Activated gamma-delta T cell treated with anti-CD3 and anti-CD28 coated beads, Interleukin-2, amount 50 U/mL, for 16 hours (primary cell): ENCODE results near the gene UNC50.

ENCODE experiments used
- DNase-seq: peaks from one replicate; pipeline ENCODE4 v3.0.0-alpha.2; 2020; ENCODE audit warnings: low read depth

The UNC50 gene

DNA sequence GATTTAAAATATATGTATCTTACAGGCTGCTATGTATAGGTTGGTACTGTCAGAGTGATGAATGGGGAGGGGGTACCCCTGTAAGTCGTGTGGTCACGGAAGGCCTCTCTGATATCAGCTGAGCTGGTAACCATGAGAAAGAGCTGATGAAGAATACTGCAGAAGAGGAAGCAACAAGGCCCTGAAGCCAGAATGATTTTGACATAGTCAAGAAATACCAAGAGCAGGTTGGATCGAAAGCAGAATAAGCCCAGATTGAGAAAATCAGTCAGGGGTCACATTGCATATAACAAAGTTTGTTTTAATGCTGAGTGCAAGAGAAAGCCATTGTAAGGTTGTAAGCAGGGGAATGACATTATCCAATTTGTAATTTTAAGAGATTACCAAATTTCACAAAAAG, 57.3 kb downstream of the UNC50 start:
- no peak for DNase-seq
